IPS-20b (cell line): Measurements from ENCODE around the gene BCAS1.

Source experiments
- H3K27ac ChIP-seq: one replicate; pipeline ENCODE4 v1.5.1; 2013; ENCODE audit warnings: low read length
- H3K27me3 ChIP-seq: 2 replicates; pipeline ENCODE4 v1.6.1; 2013; ENCODE audit warnings: mild to moderate bottlenecking, low read length, inconsistent platforms; ENCODE audit not compliant: insufficient read depth
- H3K36me3 ChIP-seq: 2 replicates; pipeline ENCODE4 v1.6.1; 2013; ENCODE audit warnings: low read depth, mild to moderate bottlenecking, inconsistent platforms, low read length, moderate library complexity; ENCODE audit not compliant: insufficient read depth
- H3K4me1 ChIP-seq: 2 replicates; pipeline ENCODE4 v1.6.1; 2013; ENCODE audit warnings: mild to moderate bottlenecking, control low read depth, inconsistent platforms, low read length, moderate library complexity; ENCODE audit not compliant: insufficient read depth
- H3K4me3 ChIP-seq: 2 replicates; pipeline ENCODE4 v1.5.1; 2013; ENCODE audit warnings: mild to moderate bottlenecking, low read length, inconsistent platforms
- H3K9ac ChIP-seq: 2 replicates; pipeline ENCODE4 v1.6.1; 2013; ENCODE audit warnings: low read depth, mild to moderate bottlenecking, inconsistent platforms, low read length, moderate library complexity
- H3K9me3 ChIP-seq: 2 replicates; pipeline ENCODE4 v1.6.1; 2013; ENCODE audit warnings: mild to moderate bottlenecking, low read depth, low read length, inconsistent platforms; ENCODE audit not compliant: insufficient read depth

The BCAS1 gene

DNA sequence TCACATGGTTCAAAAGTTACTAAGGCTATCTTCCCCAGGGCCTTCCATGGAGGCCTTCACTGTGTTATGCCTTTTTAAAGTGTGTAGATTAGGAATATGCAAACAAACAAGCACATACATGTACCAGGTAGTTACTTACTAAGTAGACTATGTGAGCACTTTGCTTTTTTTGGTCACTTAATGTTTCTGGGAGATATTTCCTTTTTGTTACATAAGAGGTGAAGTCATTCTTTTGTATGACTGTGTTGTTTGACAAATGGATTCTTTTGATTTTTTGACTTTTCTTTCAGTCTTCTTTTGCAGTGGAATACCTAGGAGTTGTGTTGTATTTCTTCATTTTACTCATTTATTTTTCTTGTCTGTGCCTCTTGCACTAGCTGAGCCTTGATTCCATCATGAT is 39.6 kb upstream of the BCAS1 start:
- no peaks in the 10 kb centered on the region for H3K36me3 ChIP-seq
- H3K4me3 ChIP-seq = no peak overlapping the region
- no peak overlapping the region for H3K27ac ChIP-seq
- H3K4me1 ChIP-seq = no peaks in the 10 kb centered on the region
- no peaks in the 10 kb centered on the region for H3K27me3 ChIP-seq
- no peaks in the 10 kb centered on the region for H3K9me3 ChIP-seq
- no peak overlapping the region for H3K9ac ChIP-seq

DNA sequence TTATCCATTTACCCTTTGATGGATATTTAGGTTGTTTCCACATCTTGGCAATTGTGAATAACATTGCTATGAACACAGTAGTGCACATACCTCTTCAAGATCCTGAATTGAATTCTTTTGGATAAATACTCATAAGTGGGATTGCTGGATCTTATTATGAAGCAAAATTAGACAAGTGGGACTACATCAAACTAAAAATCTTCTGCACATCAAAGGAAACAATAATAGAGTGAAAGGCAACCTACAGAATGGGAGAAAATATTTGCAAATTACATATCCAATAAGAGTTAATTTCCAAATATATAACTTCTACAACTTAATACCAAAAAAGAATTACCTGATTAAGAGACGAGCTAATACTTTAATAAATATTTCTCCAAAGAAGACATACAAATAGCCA is 38.4 kb upstream of the BCAS1 start:
- Histone ChIP-seq H3K9ac (no peak overlapping the region), H3K27me3 (no peaks in the 10 kb centered on the region), H3K4me1 (no peaks in the 10 kb centered on the region), H3K9me3 (no peaks in the 10 kb centered on the region), H3K36me3 (no peaks in the 10 kb centered on the region), H3K4me3 (no peak overlapping the region), H3K27ac (no peak overlapping the region)

- H3K9ac ChIP-seq = no peak overlapping the region
- no peaks in the 10 kb centered on the region for H3K36me3 ChIP-seq
- H3K4me3 ChIP-seq = no peak overlapping the region
- H3K27me3 ChIP-seq = no peaks in the 10 kb centered on the region
- H3K4me1 ChIP-seq = no peaks in the 10 kb centered on the region
- no peak overlapping the region for H3K27ac ChIP-seq
- H3K9me3 ChIP-seq = no peaks in the 10 kb centered on the region
These were observed 37.9 kb upstream of the BCAS1 start for GRCh38 chr20:54108326-54108642.

- Histone ChIP-seq H3K36me3 (no peaks in the 10 kb centered on the region), H3K9ac (no peak overlapping the region), H3K27me3 (no peaks in the 10 kb centered on the region), H3K4me3 (no peak overlapping the region), H3K4me1 (no peaks in the 10 kb centered on the region), H3K9me3 (no peaks in the 10 kb centered on the region), H3K27ac (no peak overlapping the region)
These were observed 37.4 kb upstream of the BCAS1 start for GRCh38 chr20:54107600-54108325.

- H3K4me3 ChIP-seq = no peak overlapping the region
- no peak overlapping the region for H3K9ac ChIP-seq
- no peaks in the 10 kb centered on the region for H3K36me3 ChIP-seq
- no peaks in the 10 kb centered on the region for H3K27me3 ChIP-seq
- H3K27ac ChIP-seq = no peak overlapping the region
- H3K9me3 ChIP-seq = no peaks in the 10 kb centered on the region
- no peaks in the 10 kb centered on the region for H3K4me1 ChIP-seq
These were observed 36.8 kb upstream of the BCAS1 start for GRCh38 chr20:54107181-54107580.

DNA sequence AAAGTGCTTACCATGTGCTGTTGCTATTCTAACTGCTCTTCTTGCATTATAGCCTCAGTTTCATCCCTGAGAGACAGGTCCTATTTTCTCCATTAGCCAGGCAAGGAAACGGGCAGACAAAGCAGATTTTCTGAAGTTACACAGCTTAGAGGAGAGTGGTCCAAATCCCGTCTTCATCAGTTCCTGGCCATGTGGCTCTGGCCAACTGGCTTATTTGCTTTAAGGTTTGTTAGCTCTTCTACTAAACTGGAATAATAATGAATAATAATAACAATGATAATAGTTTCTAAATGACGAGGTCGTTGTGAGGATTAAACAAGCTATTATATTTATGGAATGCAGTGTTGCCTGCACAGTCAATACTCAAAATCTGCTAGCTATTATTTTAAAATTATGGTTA is 35.8 kb upstream of the BCAS1 start:
- Histone ChIP-seq H3K27ac (no peak overlapping the region), H3K4me1 (no peaks in the 10 kb centered on the region), H3K9me3 (no peaks in the 10 kb centered on the region), H3K27me3 (no peaks in the 10 kb centered on the region), H3K9ac (no peak overlapping the region), H3K36me3 (no peaks in the 10 kb centered on the region), H3K4me3 (no peak overlapping the region)

DNA sequence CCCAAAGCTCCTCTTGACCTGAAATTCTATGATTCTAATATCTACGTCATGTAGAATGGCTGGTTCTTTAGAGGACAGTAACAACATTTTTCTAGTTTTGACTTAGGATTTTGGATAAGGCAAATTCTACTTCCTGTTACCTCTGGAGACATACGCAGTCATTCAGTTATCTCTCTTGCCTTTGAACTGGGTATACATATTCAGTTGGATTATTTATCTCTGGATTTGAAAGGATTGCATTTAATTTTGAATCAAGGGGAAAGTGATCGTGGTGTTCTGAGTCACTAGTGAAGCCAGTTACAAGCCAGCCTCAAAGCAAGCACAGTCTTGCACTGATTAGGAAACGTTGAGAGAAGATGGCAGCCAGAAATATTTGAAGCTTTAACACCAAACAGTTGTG is 35.3 kb upstream of the BCAS1 start:
- Histone ChIP-seq H3K4me3 (no peak overlapping the region), H3K27ac (no peak overlapping the region), H3K36me3 (no peaks in the 10 kb centered on the region), H3K4me1 (no peaks in the 10 kb centered on the region), H3K27me3 (no peaks in the 10 kb centered on the region), H3K9ac (no peak overlapping the region), H3K9me3 (no peaks in the 10 kb centered on the region)

GRCh38 chr20:54104781-54105180 is 34.4 kb upstream of the BCAS1 start:
- H3K27ac ChIP-seq = no peak overlapping the region
- H3K27me3 ChIP-seq = no peaks in the 10 kb centered on the region
- no peaks in the 10 kb centered on the region for H3K9me3 ChIP-seq
- H3K9ac ChIP-seq = no peak overlapping the region
- no peaks in the 10 kb centered on the region for H3K36me3 ChIP-seq
- no peaks in the 10 kb centered on the region for H3K4me1 ChIP-seq
- no peak overlapping the region for H3K4me3 ChIP-seq

DNA sequence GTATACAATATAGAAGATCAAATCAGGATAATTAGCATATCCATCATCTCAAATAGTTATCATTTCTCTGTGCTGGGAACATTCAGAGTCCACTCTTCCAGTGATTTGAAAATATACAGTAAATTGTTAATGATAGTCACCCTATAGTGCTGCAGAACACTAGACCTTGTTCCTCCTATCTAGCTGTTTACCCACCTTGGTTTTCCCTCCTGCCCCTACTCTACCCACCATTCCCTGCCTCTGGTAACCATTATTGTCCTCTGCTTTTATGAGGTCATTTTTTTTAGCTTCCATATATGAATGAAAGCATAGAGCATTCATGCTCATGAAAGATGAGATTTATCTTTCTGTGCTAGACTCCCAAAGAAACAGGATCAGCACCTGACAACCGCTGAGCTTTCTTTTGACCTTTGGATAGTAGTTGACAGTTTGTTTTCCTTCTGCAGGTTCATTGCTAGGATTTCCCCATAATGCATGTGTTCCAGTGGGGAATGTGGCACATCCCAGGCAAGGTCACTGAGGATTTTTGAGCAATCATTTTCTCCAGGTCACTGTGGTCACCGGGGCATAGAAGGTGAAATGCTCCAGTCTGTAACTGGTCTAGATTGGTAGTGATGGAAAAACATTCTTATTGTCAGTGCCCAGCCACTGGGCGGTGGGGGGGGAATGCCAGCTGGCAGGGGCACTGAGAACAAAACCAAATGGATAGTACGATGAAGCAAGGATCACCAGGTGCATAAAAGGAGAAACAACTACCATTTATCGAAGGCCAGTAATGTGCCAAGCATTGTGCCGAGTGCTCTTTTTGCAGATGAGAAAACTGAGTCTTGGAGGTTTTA is 33.6 kb upstream of the BCAS1 start:
- H3K27me3 ChIP-seq = no peaks in the 10 kb centered on the region
- no peaks in the 10 kb centered on the region for H3K9me3 ChIP-seq
- no peak overlapping the region for H3K4me3 ChIP-seq
- H3K36me3 ChIP-seq = no peaks in the 10 kb centered on the region
- no peak overlapping the region for H3K9ac ChIP-seq
- H3K27ac ChIP-seq = no peak overlapping the region
- H3K4me1 ChIP-seq = no peaks in the 10 kb centered on the region

DNA sequence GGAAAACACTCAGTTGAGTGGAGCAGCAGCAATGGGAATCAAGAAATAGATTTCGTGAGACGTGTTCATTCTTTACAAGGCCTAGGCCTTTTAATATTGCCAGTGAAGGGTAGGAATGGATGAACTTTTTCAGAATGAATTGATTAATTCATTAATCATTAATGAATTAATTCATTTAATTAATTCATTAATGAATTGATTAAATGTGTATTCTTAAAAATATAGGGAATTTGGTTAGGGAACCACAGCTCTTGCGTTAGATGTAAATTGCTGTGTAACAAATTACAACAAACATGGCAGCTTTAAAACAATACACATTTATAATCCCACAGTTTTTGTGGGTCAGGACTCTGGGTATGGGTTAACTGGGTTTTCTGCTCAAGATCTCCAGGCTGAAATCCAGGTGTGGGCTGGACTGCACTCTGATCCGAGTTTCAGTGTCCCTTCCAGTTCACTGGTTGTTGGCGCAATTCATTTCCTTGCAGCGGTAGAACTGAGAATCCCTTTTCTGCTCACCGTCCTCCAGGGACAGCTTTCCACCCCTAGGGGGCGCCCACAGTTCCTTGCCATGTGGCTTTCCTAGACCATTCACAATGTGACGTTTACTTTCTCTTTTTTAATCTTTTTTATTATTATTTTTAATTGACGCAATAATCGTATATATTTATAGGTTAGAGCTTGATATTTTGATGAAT is 32.8 kb upstream of the BCAS1 start:
- H3K9ac ChIP-seq = no peak overlapping the region
- no peaks in the 10 kb centered on the region for H3K27me3 ChIP-seq
- no peaks in the 10 kb centered on the region for H3K9me3 ChIP-seq
- H3K27ac ChIP-seq = no peak overlapping the region
- no peaks in the 10 kb centered on the region for H3K36me3 ChIP-seq
- no peak overlapping the region for H3K4me3 ChIP-seq
- no peaks in the 10 kb centered on the region for H3K4me1 ChIP-seq

DNA sequence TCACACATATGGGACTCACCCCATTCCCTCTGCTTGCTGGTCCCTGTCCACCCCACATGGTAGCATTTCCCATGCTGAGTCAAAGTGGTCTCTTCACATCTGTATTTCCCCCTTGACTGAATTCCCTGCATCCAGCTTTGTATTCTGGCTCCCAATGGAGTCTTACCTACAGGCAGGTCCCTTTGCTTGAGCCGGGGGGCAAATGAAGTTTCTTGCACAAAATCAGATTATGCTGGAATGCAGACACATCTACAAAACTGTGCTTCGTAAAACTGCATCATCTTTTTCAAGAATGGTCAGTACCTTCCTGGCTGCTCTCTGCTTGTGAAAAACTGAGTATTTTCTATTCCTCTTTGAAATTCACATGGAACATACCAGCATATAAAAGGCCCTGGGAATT is 32.1 kb upstream of the BCAS1 start:
- H3K9ac ChIP-seq = no peak overlapping the region
- H3K27me3 ChIP-seq = no peaks in the 10 kb centered on the region
- H3K36me3 ChIP-seq = no peaks in the 10 kb centered on the region
- H3K9me3 ChIP-seq = no peaks in the 10 kb centered on the region
- no peak overlapping the region for H3K4me3 ChIP-seq
- no peak overlapping the region for H3K27ac ChIP-seq
- H3K4me1 ChIP-seq = no peaks in the 10 kb centered on the region

- Histone ChIP-seq H3K27ac (no peak overlapping the region), H3K9me3 (no peaks in the 10 kb centered on the region), H3K4me1 (no peaks in the 10 kb centered on the region), H3K4me3 (no peak overlapping the region), H3K36me3 (no peaks in the 10 kb centered on the region), H3K27me3 (no peaks in the 10 kb centered on the region), H3K9ac (no peak overlapping the region)
These were observed 30.2 kb upstream of the BCAS1 start for GRCh38 chr20:54100563-54100962.
